WTC11 (cell line): Measurements from ENCODE around the gene CFAP99.

Experiments used
- CREM ChIP-seq: sonication (generic); formaldehyde crosslinking; IDR thresholded peaks from 2 replicates; pipeline ENCODE4 v1.8.1; 2022; ENCODE audit warnings: mild to moderate bottlenecking, missing genetic modification reagents, moderate library complexity
- CTCF ChIP-seq: fragments of 200-600 bp; IDR thresholded peaks from 2 replicates; pipeline ENCODE4 v1.8.0; 2022; ENCODE audit warnings: antibody characterized with exemption
- FOXP1 ChIP-seq: sonication (generic); formaldehyde crosslinking; IDR thresholded peaks from 2 replicates; pipeline ENCODE4 v1.8.0; 2022; ENCODE audit warnings: missing genetic modification reagents, mild to moderate bottlenecking, moderate library complexity, borderline replicate concordance
- IRF2 ChIP-seq: sonication (generic); formaldehyde crosslinking; IDR thresholded peaks from 2 replicates; pipeline ENCODE4 v1.8.0; 2022; ENCODE audit warnings: low read depth, missing genetic modification reagents, borderline replicate concordance
- PREB ChIP-seq: sonication (generic); formaldehyde crosslinking; IDR thresholded peaks from 2 replicates; pipeline ENCODE4 v1.8.1; 2022; ENCODE audit warnings: mild to moderate bottlenecking, missing genetic modification reagents, moderate library complexity, borderline replicate concordance
- TEAD4 ChIP-seq: sonication (generic); formaldehyde crosslinking; IDR thresholded peaks from 2 replicates; pipeline ENCODE4 v1.8.0; 2022; ENCODE audit warnings: mild to moderate bottlenecking, missing genetic modification reagents
- ZNF281 ChIP-seq: sonication (generic); formaldehyde crosslinking; IDR thresholded peaks from 2 replicates; pipeline ENCODE4 v1.8.0; 2023; ENCODE audit warnings: mild to moderate bottlenecking, missing genetic modification reagents
- ZSCAN18 ChIP-seq: fragments of 250-450 bp; sonication (Bioruptor Pico); IDR thresholded peaks from 2 replicates; pipeline ENCODE4 v2.1.2; 2022; ENCODE audit warnings: mild to moderate bottlenecking, moderate library complexity
- TF ChIP-seq, protein P1 (sequence below): sonication (generic); formaldehyde crosslinking; IDR thresholded peaks from 2 replicates; pipeline ENCODE4 v1.8.0; 2022; ENCODE audit warnings: mild to moderate bottlenecking, missing genetic modification reagents

DNA sequence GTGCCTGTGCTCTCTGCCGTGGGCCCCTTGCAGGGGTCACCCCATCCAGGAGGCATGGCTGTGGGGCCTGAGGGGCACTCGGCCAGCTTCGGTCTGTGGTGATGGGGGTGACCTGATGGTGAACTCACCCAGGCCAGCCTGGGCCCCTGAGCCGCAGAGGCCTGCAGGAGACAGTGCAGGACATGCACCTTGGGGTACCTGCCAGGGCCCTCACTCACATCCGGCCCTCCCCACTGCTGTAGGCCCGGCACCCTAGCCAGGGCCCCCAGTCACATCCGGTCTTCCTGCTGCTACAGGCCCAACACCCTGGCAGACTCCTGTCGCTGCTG, 7.3 kb downstream of the CFAP99 start:
- TF ChIP-seq ZNF281 (CRISPR knock-in tag): no peak
- no peak for TF ChIP-seq CTCF
- TF ChIP-seq FOXP1: no peak
- TF ChIP-seq CREM (CRISPR knock-in tag): no peak
- TF ChIP-seq ZSCAN18 (CRISPR knock-in tag): no peak
- TF ChIP-seq TEAD4 (CRISPR knock-in tag): no peak
- TF ChIP-seq, protein P1, sequence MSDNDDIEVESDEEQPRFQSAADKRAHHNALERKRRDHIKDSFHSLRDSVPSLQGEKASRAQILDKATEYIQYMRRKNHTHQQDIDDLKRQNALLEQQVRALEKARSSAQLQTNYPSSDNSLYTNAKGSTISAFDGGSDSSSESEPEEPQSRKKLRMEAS (CRISPR knock-in tag): no peak
- TF ChIP-seq PREB (CRISPR knock-in tag): no peak
- no peak for TF ChIP-seq IRF2
